ENCODE results near the gene C11orf98.
"Not testable (repeated sequence)": the region's sequence is repeated elsewhere in the genome, so short reads cannot be mapped to it uniquely, and the experiment has no call there.

Gene C11orf98

DNA sequence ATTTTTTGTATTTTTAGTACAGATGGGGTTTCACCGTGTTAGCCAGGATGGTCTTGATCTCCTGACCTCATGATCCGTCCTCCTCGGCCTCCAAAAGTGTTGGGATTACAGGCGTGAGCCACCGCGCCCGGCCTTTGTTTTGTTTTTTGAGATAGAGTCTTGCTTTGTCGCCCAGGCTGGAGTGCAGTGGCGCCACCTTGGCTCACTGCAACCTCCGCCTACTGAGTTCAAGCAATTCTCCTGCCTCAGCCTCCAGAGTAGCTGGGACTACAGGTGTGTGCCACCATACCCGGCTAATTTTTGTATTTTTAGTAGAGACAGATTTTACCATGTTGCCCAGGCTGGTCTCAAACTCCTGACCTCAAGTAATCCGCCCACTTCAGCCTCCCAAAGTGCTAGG is 14.7 kb downstream of the C11orf98 start:
- not testable (repeated sequence) for DNase-seq (ENCODE audit: low spot score)

- no peak for DNase-seq (ENCODE audit: low spot score)
Observed at GRCh38 chr11:62649486-62649885, 15.5 kb downstream of the C11orf98 start.

GRCh38 chr11:62648967-62649364 is 16.0 kb downstream of the C11orf98 start:
- no peak for DNase-seq (ENCODE audit: low spot score)

DNA sequence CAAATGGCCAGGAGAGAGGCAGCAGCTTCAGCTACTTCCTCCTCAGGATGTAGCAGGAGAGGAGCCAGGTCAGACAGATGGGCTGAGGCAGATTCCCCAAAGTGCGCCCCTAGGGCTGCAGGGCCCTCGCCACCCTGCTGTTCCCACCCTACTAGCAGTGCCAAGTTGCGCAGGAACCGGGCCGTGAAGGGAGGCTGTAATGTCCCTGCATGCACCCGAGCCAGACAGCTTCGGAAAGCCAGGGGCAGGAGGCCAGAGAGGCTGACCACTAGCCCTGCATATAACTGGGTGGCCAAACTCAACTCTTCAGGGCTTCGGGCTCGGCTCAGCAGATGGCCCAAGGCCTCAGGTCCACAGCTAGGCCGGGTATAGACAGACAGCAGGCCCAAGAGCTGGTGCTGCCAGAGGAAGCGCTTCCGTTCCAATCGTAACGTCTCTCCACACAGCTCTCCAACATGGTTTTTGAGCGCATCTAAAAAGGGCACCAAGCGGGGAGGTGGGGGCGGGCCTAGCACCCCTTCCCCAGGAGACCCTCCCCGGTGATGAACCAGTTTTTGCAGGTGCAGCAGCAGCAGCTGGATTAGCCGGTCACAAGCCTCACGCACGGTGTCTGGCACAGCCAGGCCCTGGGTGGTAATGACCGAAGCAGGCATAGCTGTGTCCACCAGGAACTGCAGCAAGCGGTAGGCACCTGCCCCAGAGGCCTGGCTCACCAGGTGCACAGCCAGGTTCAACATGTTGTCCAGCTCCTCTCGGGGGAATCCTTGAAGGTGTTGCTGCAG is 16.6 kb downstream of the C11orf98 start:
- DNase-seq (ENCODE audit: low spot score) = no peak

GRCh38 chr11:62647609-62648005 is 17.4 kb downstream of the C11orf98 start:
- DNase-seq (ENCODE audit: low spot score) = no peak

DNA sequence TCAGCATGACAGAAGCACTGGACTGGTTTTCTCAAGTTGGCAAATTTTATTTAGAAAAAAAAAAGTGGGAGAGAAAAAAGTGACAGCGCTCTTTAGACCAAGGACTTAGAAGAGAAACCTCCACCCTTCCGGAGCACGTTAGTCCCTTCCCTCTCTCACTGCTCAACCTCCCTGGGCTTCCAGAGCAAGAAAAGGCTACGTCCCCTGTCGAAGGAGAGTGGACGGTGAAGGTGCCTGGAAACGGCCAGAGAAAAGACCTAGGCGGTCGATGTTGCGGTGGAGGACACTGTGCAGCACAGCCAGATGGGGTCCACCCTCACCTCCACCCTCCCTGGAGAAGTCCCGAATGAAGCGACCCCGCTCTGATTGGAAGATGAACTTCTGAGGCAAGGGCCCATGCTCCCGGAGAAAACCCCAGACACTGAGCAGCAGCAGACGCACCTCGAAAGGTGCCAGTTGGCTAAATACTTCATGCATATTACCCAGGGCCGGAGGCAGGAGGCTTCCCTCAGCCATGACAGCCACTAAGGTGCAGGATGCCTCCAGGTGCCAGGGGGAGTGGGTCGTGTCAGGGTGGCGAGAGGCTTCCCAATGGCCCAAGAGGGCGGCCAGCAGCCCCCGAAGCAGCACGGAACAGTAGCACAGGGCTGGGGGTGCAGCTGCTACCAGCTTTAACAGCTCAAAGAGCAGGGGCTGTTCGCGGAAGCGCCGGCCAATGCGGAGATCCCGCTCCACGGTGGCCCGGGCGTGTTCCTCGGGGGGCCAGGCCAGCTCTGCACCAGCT is 18.0 kb downstream of the C11orf98 start:
- DNase-seq (ENCODE audit: low spot score) = no peak

GRCh38 chr11:62645946-62646824 is 18.8 kb downstream of the C11orf98 start, which contains the start of gene GANAB:
TSS of gene GANAB (minus strand) at chr11:62646613. CDS start at chr11:62646599, 14 bp downstream.
- peak; percentile 99 for DNase-seq (ENCODE audit: low spot score)

- no peak for DNase-seq (ENCODE audit: low spot score)
Observed at GRCh38 chr11:62645671-62645945, 19.4 kb downstream of the C11orf98 start.

- no peak for DNase-seq (ENCODE audit: low spot score)
Observed at GRCh38 chr11:62644220-62644619, 20.8 kb downstream of the C11orf98 start.

- DNase-seq (ENCODE audit: low spot score) = no peak
Observed at GRCh38 chr11:62632492-62632891, 32.5 kb downstream of the C11orf98 start.

GRCh38 chr11:62627713-62628112 is 37.3 kb downstream of the C11orf98 start:
- DNase-seq (ENCODE audit: low spot score) = no peak

- DNase-seq (ENCODE audit: low spot score) = no peak
Observed at GRCh38 chr11:62622476-62623089, 42.4 kb downstream of the C11orf98 start.

GRCh38 chr11:62621567-62622470 is 43.2 kb downstream of the C11orf98 start, which contains the start of gene B3GAT3:
TSS of gene B3GAT3 (minus strand) at chr11:62621986. CDS start at chr11:62621947, 39 bp downstream.
- peak; percentile 99 for DNase-seq (ENCODE audit: low spot score)

DNA sequence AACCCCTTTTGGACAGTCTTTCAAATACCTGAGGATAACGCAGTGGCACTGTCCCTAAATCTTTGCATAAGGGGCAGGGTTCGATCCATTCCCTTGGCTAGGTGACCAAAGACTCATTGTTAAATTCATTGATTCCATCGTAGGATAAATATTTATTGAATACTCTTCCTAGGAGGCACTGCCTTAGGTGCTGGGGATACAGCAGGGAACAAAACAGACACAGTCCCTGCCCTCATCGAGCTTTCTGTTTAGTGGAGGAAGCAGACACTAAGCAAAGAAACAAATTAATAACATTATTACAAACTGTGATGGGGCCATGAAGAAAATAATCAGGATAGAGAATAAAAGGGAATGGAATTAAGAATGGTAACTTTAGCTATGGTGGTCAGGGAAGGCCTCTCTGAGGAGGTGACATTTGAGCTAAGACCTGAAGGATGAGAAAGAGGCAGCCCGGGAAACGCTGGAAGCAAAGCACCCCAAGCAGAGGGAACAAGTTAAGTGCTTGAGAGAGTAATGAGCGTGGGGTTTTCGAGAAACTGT is 43.9 kb downstream of the C11orf98 start:
- no peak for DNase-seq (ENCODE audit: low spot score)

GRCh38 chr11:62616957-62617356 is 48.1 kb downstream of the C11orf98 start:
- DNase-seq (ENCODE audit: low spot score) = not testable (repeated sequence)

GRCh38 chr11:62615521-62615920 is 49.5 kb downstream of the C11orf98 start:
- DNase-seq (ENCODE audit: low spot score) = no peak

DNA sequence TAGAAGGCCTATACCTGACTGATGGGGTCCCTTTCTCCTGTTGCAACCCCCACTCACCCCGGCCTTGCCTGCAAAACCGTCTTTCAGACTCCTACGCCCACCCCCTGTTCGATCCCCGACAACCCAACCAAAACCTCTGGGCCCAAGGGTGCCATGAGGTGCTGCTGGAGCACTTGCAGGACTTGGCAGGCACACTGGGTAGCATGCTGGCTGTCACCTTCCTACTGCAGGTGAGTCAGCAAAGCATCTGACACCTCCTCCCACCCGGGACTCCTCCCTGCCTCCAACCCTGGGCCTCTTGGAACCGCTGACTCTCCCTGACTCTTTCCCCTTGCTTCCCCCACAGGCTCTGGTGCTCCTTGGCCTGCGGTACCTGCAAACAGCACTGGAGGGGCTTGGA is 50.7 kb downstream of the C11orf98 start:
- no peak for DNase-seq (ENCODE audit: low spot score)

GRCh38 chr11:62613291-62613778 is 51.7 kb downstream of the C11orf98 start:
- no peak for DNase-seq (ENCODE audit: low spot score)

Measured in Ammon's horn (tissue), 1 donor.